Stimulated activated CD4-positive, alpha-beta T cell treated with anti-CD3 and anti-CD28 coated beads, Interleukin-1b, Interleukin-23, amount 100 ng/mL, for 4 hours (primary cell): ENCODE measurements around the gene IRAG1.
A peak's percentile ranks its signal among the peaks of the same experiment; 100 is the strongest.

Experiments
- DNase-seq, 2 donors: peaks; one replicate each; pipeline ENCODE4 v3.0.0-alpha.2; 2020; ENCODE audit warnings: low read depth in 2 of 2

The IRAG1 gene

DNA sequence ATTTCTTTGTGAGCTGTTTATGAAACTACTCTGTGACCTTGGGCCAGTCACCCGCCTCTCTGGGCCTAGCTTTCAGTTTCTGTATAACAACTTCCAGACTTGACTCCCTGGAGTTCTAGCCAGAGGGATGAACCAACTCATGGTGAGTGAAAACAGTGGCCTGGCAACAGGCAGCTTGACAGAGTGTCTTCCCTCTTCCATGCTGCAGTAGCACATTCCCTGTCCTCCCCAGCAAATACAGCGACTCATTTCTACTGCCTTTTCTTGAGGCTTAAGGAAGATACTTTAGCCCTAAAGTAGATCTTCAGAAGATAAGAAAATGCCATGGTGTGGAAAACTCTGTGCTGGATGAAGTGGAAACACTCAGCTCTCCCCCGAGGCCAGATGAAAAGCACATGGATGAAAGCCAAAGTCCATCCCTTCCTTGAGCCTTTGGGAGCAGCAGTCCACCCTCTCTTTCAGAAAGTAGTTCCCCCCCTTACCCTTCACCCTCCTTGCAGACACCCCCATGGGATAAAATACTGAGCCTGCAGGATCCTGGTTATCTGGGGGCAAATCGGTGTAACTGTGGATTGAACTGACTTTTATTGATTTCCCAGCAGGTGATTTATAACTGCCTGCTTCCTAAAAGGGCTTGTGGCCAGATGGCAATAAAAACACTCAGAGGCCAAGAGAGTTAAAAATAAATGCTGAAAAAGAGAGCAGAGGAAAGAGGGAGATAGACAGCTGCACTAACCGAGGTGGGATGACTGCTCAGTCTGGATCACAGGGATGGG is 24.1 kb downstream of the IRAG1 start:
- DNase-seq: no peak

- DNase-seq: no peak
Measured at GRCh38 chr11:10667521-10667885, 26.1 kb downstream of the IRAG1 start.

GRCh38 chr11:10666556-10667520 is 26.7 kb downstream of the IRAG1 start:
- no peak for DNase-seq

- DNase-seq: no peak
Measured at GRCh38 chr11:10664496-10664895, 29.1 kb downstream of the IRAG1 start.

GRCh38 chr11:10663990-10664389 is 29.6 kb downstream of the IRAG1 start:
- DNase-seq: no peak

DNA sequence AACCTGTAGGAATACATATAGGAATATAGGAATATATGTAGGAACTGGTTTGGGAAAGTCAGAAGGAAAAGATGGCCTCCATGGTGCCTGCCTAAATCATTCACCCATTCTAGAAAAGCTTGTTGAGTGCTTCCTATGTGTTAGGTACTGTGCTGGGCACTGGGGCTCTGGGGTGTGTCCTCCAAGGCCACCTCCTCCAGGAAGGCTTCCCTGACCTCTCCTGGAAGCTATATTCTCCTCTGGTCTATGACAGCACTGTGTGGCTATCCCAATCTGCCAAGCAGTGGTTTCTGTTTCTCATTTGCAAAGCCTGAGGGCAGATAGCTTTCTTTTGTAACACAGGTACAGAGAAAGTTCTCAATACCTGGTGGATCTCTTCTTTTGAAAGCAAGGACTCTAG is 30.2 kb downstream of the IRAG1 start:
- no peak for DNase-seq

GRCh38 chr11:10660323-10660722 is 33.2 kb downstream of the IRAG1 start:
- no peak for DNase-seq

- DNase-seq: no peak
Measured at GRCh38 chr11:10659339-10660216, 34.0 kb downstream of the IRAG1 start.

- DNase-seq: no peak
Measured at GRCh38 chr11:10658621-10659338, 34.8 kb downstream of the IRAG1 start.

DNA sequence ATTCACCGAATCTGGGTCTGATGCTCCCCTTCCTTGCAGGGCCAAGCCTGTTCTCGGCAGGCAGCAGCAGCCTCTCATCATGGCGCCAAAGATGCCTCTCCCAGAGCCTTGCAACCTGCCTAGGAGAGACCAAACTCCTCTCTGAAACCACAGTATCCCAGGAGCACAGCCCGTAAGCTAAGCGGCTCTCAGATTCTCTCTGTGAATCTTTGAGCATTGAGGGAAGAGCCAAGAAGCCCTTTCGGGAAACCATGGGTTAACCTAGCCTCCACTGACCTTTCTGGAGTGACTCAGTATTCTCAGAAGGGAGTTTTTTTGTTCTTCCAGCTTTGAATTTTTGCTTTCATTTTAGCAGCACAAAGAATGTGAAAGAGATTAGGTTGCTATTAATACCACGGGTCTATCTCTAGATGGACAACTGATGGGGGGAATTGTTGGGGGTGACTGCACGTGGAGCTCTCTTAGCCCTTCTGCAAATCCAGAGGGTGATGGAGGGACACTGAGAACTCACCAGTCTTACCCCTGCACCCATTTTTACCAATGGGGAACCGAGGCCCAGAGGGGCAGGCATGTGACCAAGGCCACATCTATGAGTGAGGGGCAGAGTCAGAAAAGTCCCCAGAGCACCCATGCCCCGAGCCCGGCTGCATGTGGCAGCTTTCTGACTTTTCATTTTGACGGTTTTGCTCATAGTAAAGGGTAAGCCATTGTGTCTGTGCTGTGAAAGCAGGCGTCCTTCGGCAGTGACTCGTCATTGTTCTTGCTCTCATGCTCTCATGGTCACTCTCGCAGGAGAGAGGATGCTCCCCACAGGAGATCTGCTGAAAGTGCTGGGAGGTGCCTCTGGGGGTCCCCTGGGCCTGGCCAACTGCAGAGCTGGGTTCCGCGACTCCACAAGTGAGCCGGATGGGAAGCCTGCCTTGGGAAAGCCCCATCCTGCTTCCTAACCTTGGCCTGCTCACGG is 36.0 kb downstream of the IRAG1 start:
- DNase-seq: no peak

- no peak for DNase-seq
Measured at GRCh38 chr11:10655943-10656576, 37.5 kb downstream of the IRAG1 start.

GRCh38 chr11:10655227-10655626 is 38.3 kb downstream of the IRAG1 start:
- no peak for DNase-seq

DNA sequence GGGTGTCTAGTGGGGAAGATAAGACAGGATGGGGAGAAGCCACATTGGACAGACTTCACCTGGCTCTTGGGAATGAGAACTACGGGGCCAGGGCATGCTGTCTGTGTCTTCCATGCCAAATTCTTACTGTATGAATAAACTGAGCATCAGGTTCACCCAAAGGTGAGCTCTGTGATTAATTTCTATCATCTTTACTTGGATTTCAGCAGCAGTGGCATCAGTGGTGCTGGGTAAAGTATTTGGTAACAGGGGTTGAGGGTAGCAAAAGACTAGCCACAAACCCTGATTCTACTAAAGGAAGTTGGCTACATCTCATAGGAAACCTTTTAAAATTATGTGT is 38.8 kb downstream of the IRAG1 start:
- DNase-seq: no peak

GRCh38 chr11:10653946-10654810 is 39.4 kb downstream of the IRAG1 start:
- peak in 1 of 2 donors; percentile 32 for DNase-seq

DNA sequence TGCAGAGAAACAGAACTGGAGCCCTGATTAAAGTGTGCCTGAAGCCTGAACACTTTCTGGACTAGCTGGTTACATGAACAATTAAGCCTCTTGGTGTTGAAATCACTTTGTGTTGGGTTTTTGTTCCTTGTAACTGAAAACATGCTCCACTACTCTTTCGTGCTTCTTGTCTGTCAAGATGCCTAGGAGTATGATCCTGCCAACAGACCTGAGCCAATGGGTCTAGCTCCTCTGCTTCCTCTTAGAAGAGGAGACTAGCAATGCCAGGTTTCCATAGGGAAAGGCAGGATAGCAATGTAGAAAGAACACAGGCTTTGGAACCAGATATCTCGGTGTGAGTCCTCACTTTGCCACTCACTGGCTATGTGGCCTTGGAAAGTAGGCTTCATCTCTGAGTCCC is 40.3 kb downstream of the IRAG1 start:
- no peak for DNase-seq

DNA sequence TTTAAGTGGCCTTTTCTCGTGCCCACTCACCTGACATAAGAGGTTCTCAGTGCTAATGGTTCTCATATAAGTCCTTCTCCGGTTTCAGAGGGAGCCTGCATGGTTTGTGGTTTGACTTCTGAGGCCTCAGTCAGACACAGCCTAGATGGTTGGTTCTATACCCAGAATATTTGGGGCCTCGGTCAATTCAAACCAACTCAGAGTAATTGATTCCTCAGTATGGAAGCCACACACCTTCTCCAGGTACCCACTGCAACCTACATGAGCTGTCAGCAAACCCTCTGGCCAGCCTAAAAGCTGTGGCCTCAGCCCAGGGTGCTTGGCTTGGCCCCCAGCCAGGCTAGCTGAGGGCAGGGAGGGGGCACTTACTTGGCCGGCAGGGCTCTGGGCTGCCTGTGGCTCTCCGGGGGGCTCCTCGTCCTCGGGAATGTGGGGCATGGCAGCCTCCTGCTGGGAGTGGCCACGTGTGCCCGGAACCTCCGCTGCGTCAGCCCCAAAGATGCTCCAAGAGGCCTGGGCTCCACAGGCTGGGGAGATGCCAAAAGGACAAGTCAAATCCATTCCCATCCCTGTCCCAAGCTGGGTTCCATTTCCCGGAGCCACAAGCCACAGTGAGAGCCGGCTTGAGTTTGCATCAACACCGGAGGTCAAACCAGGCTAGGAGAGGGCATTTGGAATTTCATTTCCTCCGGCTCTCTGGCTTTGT is 41.7 kb downstream of the IRAG1 start:
- DNase-seq: no peak

GRCh38 chr11:10650630-10651029 is 42.9 kb downstream of the IRAG1 start:
- DNase-seq: no peak

DNA sequence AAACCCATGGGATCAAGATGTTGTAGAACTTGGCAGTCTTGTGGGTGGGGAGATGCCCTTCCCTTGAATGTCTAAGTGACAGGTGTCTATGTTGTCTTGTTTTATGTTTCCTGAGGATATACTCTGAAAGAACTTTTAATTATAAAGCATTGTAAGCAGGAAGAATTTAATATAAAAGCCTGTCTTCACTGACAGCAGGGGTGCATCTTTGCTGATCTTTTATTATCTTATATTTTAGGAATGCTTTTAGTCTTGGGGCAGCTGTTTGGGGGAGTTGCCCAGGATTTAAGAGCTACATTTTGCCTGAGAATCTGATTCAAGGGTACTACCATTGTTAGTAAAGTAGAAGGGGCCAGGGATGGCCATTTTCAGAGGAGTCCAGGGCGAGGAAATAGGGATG is 43.4 kb downstream of the IRAG1 start:
- no peak for DNase-seq
